22Rv1 (cell line): ENCODE measurements around the gene CFAP43.

Experiments used
- CTCF ChIP-seq: fragments of 450-650 bp; IDR thresholded peaks from 2 replicates; pipeline ENCODE4 v1.5.1; 2017; ENCODE audit warnings: mild to moderate bottlenecking
- ZFX ChIP-seq: fragments of 450-650 bp; IDR thresholded peaks from 2 replicates; pipeline ENCODE4 v1.6.1; 2017; ENCODE audit warnings: antibody characterized with exemption, borderline replicate concordance

DNA sequence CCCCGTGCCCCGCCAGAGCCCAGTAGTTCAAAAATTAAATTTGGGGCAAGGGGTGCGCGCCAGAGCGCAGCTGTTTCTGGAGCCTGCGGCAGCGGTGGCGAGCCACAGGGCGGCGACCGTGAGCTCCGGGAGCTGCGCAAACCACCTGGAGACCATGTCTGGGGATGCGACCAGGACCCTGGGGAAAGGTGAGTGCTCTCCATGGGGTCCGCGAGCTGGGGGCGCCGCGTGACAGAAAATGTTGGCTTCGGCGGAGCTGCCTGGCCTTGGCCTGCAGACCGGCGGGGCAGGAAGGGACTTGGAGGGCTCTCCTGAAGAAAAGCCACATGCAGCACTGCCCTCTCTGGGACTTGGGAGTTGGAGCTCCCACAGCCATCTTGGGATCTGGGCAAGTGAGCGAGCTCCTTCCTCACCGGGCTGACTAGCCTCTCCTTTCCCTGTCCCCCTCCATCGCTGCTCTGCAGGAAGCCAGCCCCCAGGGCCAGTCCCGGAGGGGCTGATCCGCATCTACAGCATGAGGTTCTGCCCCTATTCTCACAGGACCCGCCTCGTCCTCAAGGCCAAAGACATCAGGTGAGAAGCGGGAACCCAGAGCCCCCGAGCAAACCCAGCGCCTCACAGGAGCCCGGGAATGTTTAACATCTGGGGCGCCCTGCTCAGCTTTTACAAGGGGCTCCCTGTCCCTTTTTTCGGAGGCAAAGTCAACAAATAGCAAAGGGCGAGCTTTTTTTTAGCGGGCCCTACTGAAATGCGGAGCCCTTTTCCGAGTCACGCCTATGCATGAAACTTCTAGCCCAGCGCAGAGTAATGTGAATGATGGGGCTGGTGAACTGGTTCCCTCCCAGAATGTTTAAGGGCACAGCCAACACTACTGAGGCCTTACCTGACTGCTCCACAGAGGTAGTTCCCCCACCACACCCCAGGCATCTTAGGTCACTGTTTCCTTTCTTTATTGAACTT is 42.9 kb upstream of the CFAP43 start:
- peak; percentile 99 for TF ChIP-seq CTCF
- TF ChIP-seq ZFX, result no peak
